Measurements from ENCODE around the gene MYORG.

GRCh38 chr9:34321451-34321850 is 55.2 kb downstream of the MYORG start:
- TF ChIP-seq, protein P1, sequence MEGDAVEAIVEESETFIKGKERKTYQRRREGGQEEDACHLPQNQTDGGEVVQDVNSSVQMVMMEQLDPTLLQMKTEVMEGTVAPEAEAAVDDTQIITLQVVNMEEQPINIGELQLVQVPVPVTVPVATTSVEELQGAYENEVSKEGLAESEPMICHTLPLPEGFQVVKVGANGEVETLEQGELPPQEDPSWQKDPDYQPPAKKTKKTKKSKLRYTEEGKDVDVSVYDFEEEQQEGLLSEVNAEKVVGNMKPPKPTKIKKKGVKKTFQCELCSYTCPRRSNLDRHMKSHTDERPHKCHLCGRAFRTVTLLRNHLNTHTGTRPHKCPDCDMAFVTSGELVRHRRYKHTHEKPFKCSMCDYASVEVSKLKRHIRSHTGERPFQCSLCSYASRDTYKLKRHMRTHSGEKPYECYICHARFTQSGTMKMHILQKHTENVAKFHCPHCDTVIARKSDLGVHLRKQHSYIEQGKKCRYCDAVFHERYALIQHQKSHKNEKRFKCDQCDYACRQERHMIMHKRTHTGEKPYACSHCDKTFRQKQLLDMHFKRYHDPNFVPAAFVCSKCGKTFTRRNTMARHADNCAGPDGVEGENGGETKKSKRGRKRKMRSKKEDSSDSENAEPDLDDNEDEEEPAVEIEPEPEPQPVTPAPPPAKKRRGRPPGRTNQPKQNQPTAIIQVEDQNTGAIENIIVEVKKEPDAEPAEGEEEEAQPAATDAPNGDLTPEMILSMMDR (IDR thresholded peaks at IDR 0.05; ENCODE audit: low read depth, low read length), result no peak
- TF ChIP-seq EZH2phosphoT487 (IDR thresholded peaks at IDR 0.05; ENCODE audit: low read depth), result no peak
